Measurements from ENCODE around the gene KCNE1. TPM values are rescaled to one million over a fixed set of nuclear protein-coding genes. Genes with fewer than 3 reads are reported as not detected.

The KCNE1 gene
- total and polyA plus RNA-seq, 3 experiments from 2014 or later, result 0.11 TPM; not detected in 1

DNA sequence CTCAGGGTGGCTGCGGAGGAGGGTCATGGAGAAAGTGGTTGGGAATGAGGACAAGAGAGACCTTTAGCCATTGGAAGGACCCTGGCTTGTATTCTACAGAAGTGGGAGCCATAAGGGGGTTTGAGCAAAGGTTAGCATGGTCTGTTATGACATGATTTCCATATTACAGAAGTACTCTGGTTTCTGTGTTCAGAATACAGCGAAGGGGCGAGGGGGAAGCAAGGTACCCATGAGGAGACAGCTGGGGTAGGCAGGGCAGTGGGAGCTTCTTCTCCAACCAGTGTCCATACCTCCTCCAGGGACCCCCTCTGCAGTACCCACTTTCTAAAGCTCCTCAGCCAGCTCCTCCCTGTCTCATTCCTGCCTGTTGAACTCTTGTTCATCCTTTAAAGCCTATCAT, 21.9 kb upstream of the KCNE1 start:
- no peak overlapping the region for H3K4me3 ChIP-seq (ENCODE audit: low read length)
- no peak overlapping the region for H3K27ac ChIP-seq (ENCODE audit: low read depth, low read length)
- H3K36me3 Mint-ChIP-seq, result peaks cover 0 to 1% (median 0%) of the 10 kb centered on the region in 3 donors
- H3K36me3 ChIP-seq (ENCODE audit: insufficient read depth, low read length), result no peaks in the 10 kb centered on the region
- no peak for DNase-seq
- no peak overlapping the region for H3K4me3 Mint-ChIP-seq
- no peaks in the 10 kb centered on the region for H3K4me1 ChIP-seq (ENCODE audit: insufficient read depth, low read length)
- CTCF ChIA-PET, result no interaction called here
- POLR2A ChIA-PET, result interaction anchor here (0.5 kb wide), 1 partner anchor 13 kb away, joined by 3 read pairs; no protein-coding TSS in a partner anchor
- no peaks in the 10 kb centered on the region for H3K9me3 ChIP-seq (ENCODE audit: low read length)
- no peaks in the 10 kb centered on the region for H3K9me3 Mint-ChIP-seq
- H3K27me3 ChIP-seq (ENCODE audit: insufficient read depth, low read length, poor library complexity, severe bottlenecking), result no peaks in the 10 kb centered on the region
- H3K4me1 Mint-ChIP-seq, result peaks cover 0 to 8% (median 7%) of the 10 kb centered on the region in 3 donors
- no peaks in the 10 kb centered on the region for H3K27me3 Mint-ChIP-seq
- no peak overlapping the region for H3K27ac Mint-ChIP-seq

DNA sequence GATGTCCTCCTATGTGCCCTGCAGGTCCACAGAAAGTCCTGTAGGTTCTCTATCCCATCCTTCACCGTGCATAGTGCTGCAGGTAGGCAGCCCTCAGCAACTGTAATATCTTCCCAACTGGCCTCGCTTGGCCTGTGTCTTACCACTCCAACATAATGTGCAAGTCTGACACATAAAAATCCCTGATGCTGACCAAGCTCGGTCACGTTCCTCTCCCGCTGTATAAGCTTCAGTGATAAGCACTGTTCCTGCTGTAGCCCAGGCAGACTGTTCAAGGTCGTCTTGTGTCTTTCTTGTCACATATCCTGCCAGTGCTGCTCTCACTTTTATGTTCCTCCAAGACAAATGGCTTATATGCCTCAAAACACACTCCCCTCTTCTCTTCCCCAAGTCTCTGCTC, 19.4 kb upstream of the KCNE1 start:
- Mint-ChIP-seq H3K4me3 (no peak overlapping the region), H3K27me3 (no peaks in the 10 kb centered on the region), H3K9me3 (peaks cover 0 to 7% (median 0%) of the 10 kb centered on the region in 5 donors), H3K27ac (no peak overlapping the region), H3K36me3 (peaks cover 0 to 1% (median 0%) of the 10 kb centered on the region in 3 donors), H3K4me1 (peaks cover 7 to 18% (median 18%) of the 10 kb centered on the region in 3 donors)
- no peaks in the 10 kb centered on the region for H3K4me1 ChIP-seq (ENCODE audit: insufficient read depth, low read length)
- H3K9me3 ChIP-seq (ENCODE audit: low read length), result no peaks in the 10 kb centered on the region
- H3K36me3 ChIP-seq (ENCODE audit: insufficient read depth, low read length), result no peaks in the 10 kb centered on the region
- H3K27ac ChIP-seq (ENCODE audit: low read depth, low read length), result no peak overlapping the region
- ChIA-PET CTCF (no interaction called here), POLR2A (no interaction called here)
- no peak overlapping the region for H3K4me3 ChIP-seq (ENCODE audit: low read length)
- no peak for DNase-seq
- no peaks in the 10 kb centered on the region for H3K27me3 ChIP-seq (ENCODE audit: insufficient read depth, low read length, poor library complexity, severe bottlenecking)

DNA sequence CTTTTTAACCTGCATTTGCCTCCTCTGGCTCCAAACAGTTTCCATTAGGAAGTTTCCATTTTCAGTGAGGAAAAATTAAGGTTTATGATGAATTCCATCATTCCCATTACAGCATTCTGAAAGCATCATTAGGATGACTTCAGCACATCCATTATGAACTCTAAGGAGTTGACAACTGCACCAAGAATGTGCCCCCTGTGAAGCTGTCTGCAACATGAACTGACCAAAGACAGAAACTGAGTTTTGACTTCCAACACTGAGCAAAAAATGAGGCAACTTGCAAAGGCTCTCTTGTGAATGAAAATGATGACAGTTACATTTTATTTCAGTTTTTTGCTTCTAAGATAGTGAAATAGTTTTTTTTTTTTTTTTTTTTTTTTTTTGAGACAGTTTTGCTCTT, 18.3 kb upstream of the KCNE1 start:
- Histone ChIP-seq H3K9me3 (ENCODE audit: low read length) (no peaks in the 10 kb centered on the region), H3K4me1 (ENCODE audit: insufficient read depth, low read length) (no peaks in the 10 kb centered on the region), H3K27ac (ENCODE audit: low read depth, low read length) (no peak overlapping the region), H3K4me3 (ENCODE audit: low read length) (no peak overlapping the region), H3K27me3 (ENCODE audit: insufficient read depth, low read length, poor library complexity, severe bottlenecking) (no peaks in the 10 kb centered on the region), H3K36me3 (ENCODE audit: insufficient read depth, low read length) (no peaks in the 10 kb centered on the region)
- peaks cover 0 to 7% (median 0%) of the 10 kb centered on the region in 5 donors for H3K9me3 Mint-ChIP-seq
- DNase-seq, result no peak
- no peak overlapping the region for H3K27ac Mint-ChIP-seq
- H3K4me1 Mint-ChIP-seq, result peaks cover 10 to 26% (median 21%) of the 10 kb centered on the region in 3 donors
- H3K27me3 Mint-ChIP-seq, result no peaks in the 10 kb centered on the region
- CTCF ChIA-PET, result no interaction called here
- no peaks in the 10 kb centered on the region for H3K36me3 Mint-ChIP-seq
- no peak overlapping the region for H3K4me3 Mint-ChIP-seq
- POLR2A ChIA-PET, result no interaction called here

DNA sequence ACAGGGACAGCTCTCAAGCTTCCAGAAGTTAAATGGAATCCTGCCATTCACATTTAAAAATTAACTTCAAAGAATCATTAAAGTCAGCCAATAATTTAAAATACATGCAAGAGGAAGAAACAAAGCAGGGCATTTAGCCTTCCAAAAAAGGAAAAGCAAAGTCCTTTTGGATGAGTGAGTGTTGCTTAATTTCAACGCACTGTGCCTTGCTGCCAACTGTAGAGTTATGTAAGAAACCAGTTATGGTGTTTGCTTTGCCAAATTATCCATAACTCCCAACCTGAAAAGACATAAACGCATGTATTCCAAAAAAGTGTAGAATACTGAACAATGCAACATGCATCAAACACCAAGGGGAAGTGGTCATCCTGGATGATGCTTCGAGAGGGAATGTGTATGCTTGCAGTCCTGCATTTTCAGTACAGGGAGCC, 16.1 kb upstream of the KCNE1 start:
- Histone ChIP-seq H3K36me3 (ENCODE audit: insufficient read depth, low read length) (no peaks in the 10 kb centered on the region), H3K27ac (ENCODE audit: low read depth, low read length) (no peak overlapping the region), H3K27me3 (ENCODE audit: insufficient read depth, low read length, poor library complexity, severe bottlenecking) (no peaks in the 10 kb centered on the region), H3K4me1 (ENCODE audit: insufficient read depth, low read length) (no peaks in the 10 kb centered on the region), H3K9me3 (ENCODE audit: low read length) (no peaks in the 10 kb centered on the region), H3K4me3 (ENCODE audit: low read length) (no peak overlapping the region)
- Mint-ChIP-seq H3K27ac (no peak overlapping the region), H3K27me3 (no peaks in the 10 kb centered on the region), H3K9me3 (peaks cover 0 to 7% (median 0%) of the 10 kb centered on the region in 5 donors), H3K4me1 (peaks cover 10 to 18% (median 15%) of the 10 kb centered on the region in 3 donors), H3K36me3 (peaks cover 0 to under 1% (median 0%) of the 10 kb centered on the region in 3 donors), H3K4me3 (peak overlapping the region in 1 of 7 donors; percentile 3)
- ChIA-PET POLR2A (no interaction called here), CTCF (no interaction called here)
- DNase-seq, result no peak

DNA sequence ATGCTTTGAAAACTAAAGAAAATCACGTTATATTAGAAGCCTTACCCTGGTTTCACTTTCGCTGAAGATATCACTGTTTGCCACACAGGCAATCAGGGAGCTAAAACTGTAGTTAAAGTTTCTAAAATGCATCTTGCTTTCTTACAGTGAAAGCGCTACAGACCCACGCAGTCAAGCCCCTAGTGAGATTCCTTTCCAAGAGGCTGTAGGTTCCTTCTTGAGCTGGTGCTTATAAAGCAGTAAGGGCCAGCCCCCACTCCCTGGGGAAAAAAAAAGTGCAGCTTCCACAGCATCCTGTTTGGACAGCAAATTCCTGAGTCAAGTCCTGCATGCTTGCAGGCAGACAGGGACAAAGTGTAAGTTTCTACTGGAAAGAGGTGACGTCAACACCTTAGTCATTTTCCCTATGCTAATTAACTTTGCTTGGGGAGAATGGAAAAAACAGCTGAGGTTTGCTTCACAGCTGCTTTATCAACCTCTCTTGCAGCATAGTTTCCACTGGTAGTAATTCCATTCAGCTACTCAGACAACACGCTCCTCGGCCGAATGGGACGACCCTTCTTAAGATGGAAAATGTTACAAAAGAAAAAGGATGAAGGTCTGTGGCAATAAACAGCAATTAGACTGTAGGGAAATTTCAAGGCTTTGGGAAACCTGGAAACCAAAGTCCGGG, 14.7 kb upstream of the KCNE1 start:
- Histone ChIP-seq H3K36me3 (ENCODE audit: insufficient read depth, low read length) (no peaks in the 10 kb centered on the region), H3K4me3 (ENCODE audit: low read length) (no peak overlapping the region), H3K9me3 (ENCODE audit: low read length) (no peaks in the 10 kb centered on the region), H3K27ac (ENCODE audit: low read depth, low read length) (no peak overlapping the region), H3K27me3 (ENCODE audit: insufficient read depth, low read length, poor library complexity, severe bottlenecking) (no peaks in the 10 kb centered on the region), H3K4me1 (ENCODE audit: insufficient read depth, low read length) (no peaks in the 10 kb centered on the region)
- ChIA-PET POLR2A (no interaction called here), CTCF (interaction anchor here (1.5 kb wide), 1 partner anchor 67 kb away, joined by 3 read pairs; no protein-coding TSS in a partner anchor)
- peak overlapping the region in 5 of 8 donors; percentile 57 to 85 (median 77) for H3K27ac Mint-ChIP-seq
- H3K36me3 Mint-ChIP-seq, result peaks cover 0 to 8% (median 0%) of the 10 kb centered on the region in 3 donors
- H3K9me3 Mint-ChIP-seq, result peaks cover 0 to 7% (median 0%) of the 10 kb centered on the region in 5 donors
- H3K4me1 Mint-ChIP-seq, result peaks cover 10 to 18% (median 15%) of the 10 kb centered on the region in 3 donors
- DNase-seq, result no peak
- peak overlapping the region; percentile 50 to 86 (median 75) for H3K4me3 Mint-ChIP-seq
- no peaks in the 10 kb centered on the region for H3K27me3 Mint-ChIP-seq

DNA sequence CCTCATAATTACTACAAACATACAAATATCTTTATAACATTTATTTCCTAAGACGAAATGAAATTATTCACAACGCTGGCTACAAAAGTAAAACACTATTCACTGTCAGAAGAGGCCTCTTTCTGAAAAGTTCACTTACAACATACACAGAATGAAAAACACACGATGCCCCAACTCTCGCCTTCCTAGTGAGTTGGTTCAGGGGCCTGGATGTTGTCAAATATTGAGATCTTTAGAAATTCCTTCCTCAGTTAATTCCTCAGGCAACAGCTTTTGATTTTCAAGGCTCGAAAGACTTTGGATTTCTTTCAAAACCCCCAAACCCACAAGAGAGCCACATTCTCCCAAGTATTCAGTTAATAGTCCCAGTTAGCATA, 14.2 kb upstream of the KCNE1 start:
- Mint-ChIP-seq H3K27ac (peak overlapping the region in 5 of 8 donors; percentile 57 to 85 (median 77)), H3K9me3 (peaks cover 0 to 7% (median 0%) of the 10 kb centered on the region in 5 donors), H3K36me3 (peaks cover 0 to 13% (median 2%) of the 10 kb centered on the region in 3 donors), H3K27me3 (no peaks in the 10 kb centered on the region), H3K4me1 (peaks cover 10 to 18% (median 15%) of the 10 kb centered on the region in 3 donors), H3K4me3 (peak overlapping the region; percentile 50 to 86 (median 75))
- Histone ChIP-seq H3K36me3 (ENCODE audit: insufficient read depth, low read length) (no peaks in the 10 kb centered on the region), H3K4me3 (ENCODE audit: low read length) (no peak overlapping the region), H3K4me1 (ENCODE audit: insufficient read depth, low read length) (no peaks in the 10 kb centered on the region), H3K27ac (ENCODE audit: low read depth, low read length) (no peak overlapping the region), H3K27me3 (ENCODE audit: insufficient read depth, low read length, poor library complexity, severe bottlenecking) (no peaks in the 10 kb centered on the region), H3K9me3 (ENCODE audit: low read length) (no peaks in the 10 kb centered on the region)
- no peak for DNase-seq
- POLR2A ChIA-PET, result no interaction called here
- CTCF ChIA-PET, result interaction anchor here (1.5 kb wide), 1 partner anchor 68 kb away, joined by 3 read pairs; no protein-coding TSS in a partner anchor

DNA sequence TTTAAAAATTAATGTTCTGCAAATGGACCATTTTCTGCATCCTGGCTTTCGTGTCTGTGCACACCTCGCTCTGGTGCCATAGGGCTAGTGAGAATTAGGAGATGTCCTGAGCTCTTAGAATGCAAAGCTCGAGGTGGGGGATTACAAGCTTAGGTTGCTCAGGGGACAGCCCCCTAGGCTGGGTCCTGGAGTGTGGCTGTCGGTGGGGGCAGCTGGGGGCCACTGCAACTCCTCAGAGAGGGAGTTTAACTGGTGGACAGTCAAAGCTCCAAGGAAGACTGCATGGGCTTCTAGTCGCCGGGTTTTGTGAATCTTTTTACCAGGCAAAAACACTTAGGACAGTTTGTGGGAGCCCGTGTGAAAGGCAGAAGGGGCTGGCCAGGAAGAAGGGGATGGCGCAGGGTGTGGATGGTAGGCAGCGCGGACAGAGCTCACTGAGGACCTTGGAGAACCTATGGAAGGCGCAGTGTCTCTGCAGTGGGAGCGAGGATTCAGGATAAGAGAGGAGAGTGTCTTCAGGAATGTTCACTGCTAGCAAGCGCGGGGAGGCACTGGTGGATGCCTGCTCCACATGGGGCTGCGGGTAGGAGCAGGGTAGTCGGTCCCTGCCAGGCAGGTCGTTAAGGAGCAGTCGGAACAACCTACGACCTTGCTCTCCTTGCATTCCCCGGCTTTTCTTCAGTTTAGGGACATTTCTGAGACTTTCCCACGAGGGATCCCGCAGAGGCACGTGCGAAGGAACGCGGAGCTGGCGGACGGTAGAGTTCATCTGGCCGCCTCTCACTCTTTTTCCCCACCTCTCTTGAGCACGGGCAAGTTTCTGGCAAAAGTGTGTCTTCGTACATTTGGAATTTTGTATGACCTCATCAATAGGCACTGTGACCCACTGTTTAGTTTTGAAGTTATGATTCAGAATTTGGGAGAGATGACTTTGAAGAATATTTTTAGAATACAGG, 12.9 kb upstream of the KCNE1 start:
- H3K9me3 ChIP-seq (ENCODE audit: low read length), result no peaks in the 10 kb centered on the region
- H3K9me3 Mint-ChIP-seq, result peaks cover 0 to 7% (median 0%) of the 10 kb centered on the region in 5 donors
- peaks cover 10 to 18% (median 15%) of the 10 kb centered on the region in 3 donors for H3K4me1 Mint-ChIP-seq
- no peak overlapping the region for H3K4me3 ChIP-seq (ENCODE audit: low read length)
- ChIA-PET POLR2A (no interaction called here), CTCF (no interaction called here)
- peaks cover 0 to 26% (median 6%) of the 10 kb centered on the region in 3 donors for H3K36me3 Mint-ChIP-seq
- H3K4me1 ChIP-seq (ENCODE audit: insufficient read depth, low read length), result no peaks in the 10 kb centered on the region
- no peak for DNase-seq
- H3K27me3 ChIP-seq (ENCODE audit: insufficient read depth, low read length, poor library complexity, severe bottlenecking), result no peaks in the 10 kb centered on the region
- no peaks in the 10 kb centered on the region for H3K36me3 ChIP-seq (ENCODE audit: insufficient read depth, low read length)
- H3K27ac ChIP-seq (ENCODE audit: low read depth, low read length), result no peak overlapping the region
- no peak overlapping the region for H3K27ac Mint-ChIP-seq
- H3K4me3 Mint-ChIP-seq, result peak overlapping the region in 1 of 7 donors; percentile 2
- no peaks in the 10 kb centered on the region for H3K27me3 Mint-ChIP-seq

All from CD8-positive, alpha-beta memory T cell (primary cell).